WERI-Rb-1 (cell line): ENCODE data around the gene TNFRSF12A.

Experiments used
- DNase-seq: peaks from one replicate; pipeline ENCODE4 v3.0.0-alpha.2; 2020
- H3K27ac ChIP-seq: fragments of 250-450 bp; sonication (Bioruptor Pico); 2 replicates; pipeline ENCODE4 v1.5.1; 2020; ENCODE audit warnings: mild to moderate bottlenecking, moderate library complexity
- H3K27me3 ChIP-seq: fragments of 250-450 bp; sonication (Bioruptor Pico); 2 replicates; pipeline ENCODE4 v1.5.1; 2021; ENCODE audit warnings: mild to moderate bottlenecking, low read depth, moderate library complexity; ENCODE audit not compliant: insufficient read depth, severe bottlenecking
- H3K36me3 ChIP-seq: fragments of 250-450 bp; sonication (Bioruptor Pico); 2 replicates; pipeline ENCODE4 v1.5.1; 2020; ENCODE audit warnings: mild to moderate bottlenecking, moderate library complexity
- H3K4me3 ChIP-seq: 2 replicates; pipeline ENCODE4 v1.5.1; 2011; ENCODE audit warnings: low read depth, mild to moderate bottlenecking, control low read depth, low read length
- H3K9me3 ChIP-seq: fragments of 250-450 bp; sonication (Bioruptor Pico); 2 replicates; pipeline ENCODE4 v1.5.1; 2021; ENCODE audit warnings: mild to moderate bottlenecking, moderate library complexity; ENCODE audit not compliant: severe bottlenecking
- CTCF ChIP-seq: IDR thresholded peaks from 2 replicates; pipeline ENCODE4 v1.5.1; 2011; ENCODE audit warnings: low read depth, mild to moderate bottlenecking, control low read depth, inconsistent platforms, low read length

The TNFRSF12A gene

DNA sequence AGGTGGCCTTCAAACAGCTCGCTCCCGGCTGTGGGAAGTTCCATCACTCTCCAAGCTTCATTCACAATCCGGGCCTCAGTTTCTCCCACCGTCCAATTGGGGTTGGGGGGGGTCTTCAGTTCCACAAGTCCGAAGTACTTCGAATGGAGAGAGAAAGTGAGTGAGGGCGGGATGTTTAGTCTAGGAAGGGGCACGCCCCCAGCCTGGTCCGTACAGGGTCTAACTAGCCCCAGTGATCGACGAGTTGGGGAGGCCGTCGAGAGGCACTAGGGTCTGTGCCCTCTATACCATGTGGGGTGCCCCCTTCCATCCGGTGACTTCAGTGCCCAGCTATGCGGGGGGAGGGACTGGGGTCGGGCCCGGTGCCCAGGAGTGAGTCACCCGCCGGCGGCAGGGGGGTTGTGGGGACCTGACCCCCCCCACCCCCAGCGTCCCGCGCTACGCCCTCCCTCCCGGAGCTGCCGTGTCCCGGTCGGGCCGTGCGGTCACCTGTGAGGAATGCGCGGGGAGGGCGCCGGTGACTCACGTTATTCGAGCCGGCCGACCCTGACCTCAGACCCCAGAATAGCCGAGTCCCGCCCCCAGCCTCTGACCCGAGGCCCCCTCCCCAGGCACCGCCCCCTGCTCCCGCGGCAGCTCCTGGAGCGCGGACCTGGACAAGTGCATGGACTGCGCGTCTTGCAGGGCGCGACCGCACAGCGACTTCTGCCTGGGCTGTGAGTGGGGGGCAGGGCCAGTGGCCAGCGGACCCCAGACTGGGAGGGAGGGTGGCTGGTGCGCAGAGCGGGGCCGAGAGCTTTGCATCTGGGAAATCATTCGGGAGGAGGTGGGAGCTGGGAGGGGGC lies 658 bp downstream of the TNFRSF12A start:
- H3K36me3 ChIP-seq: peaks cover 17% of the 10 kb centered on the region
- no peaks in the 10 kb centered on the region for H3K9me3 ChIP-seq
- no peak for TF ChIP-seq CTCF
- no peaks in the 10 kb centered on the region for H3K27me3 ChIP-seq
- peak overlapping the region; percentile 57 for H3K4me3 ChIP-seq
- H3K27ac ChIP-seq: peak overlapping the region; percentile 51
- DNase-seq: no peak

GRCh38 chr16:3021449-3022207 lies 1.5 kb downstream of the TNFRSF12A start:
- Histone ChIP-seq H3K36me3 (peaks cover 25% of the 10 kb centered on the region), H3K4me3 (peak overlapping the region; percentile 57), H3K9me3 (no peaks in the 10 kb centered on the region), H3K27me3 (no peaks in the 10 kb centered on the region), H3K27ac (peak overlapping the region; percentile 32)
- TF ChIP-seq CTCF: peak; percentile 74
- DNase-seq: peak; percentile 87

- H3K27ac ChIP-seq: no peak overlapping the region; the same call in 1 of the 2 replicates
- peaks cover 31% of the 10 kb centered on the region for H3K36me3 ChIP-seq
- H3K27me3 ChIP-seq: no peaks in the 10 kb centered on the region
- no peak for TF ChIP-seq CTCF
- no peak overlapping the region for H3K4me3 ChIP-seq
- DNase-seq: peak; percentile 46
- H3K9me3 ChIP-seq: no peaks in the 10 kb centered on the region
These were observed 2.1 kb downstream of the TNFRSF12A start for GRCh38 chr16:3022208-3022683.

GRCh38 chr16:3022684-3023414 lies 2.7 kb downstream of the TNFRSF12A start:
- DNase-seq: no peak
- no peaks in the 10 kb centered on the region for H3K27me3 ChIP-seq
- no peak for TF ChIP-seq CTCF
- peak overlapping the region; percentile 96 for H3K27ac ChIP-seq
- peak overlapping the region; percentile 69; the same call in 1 of the 2 replicates for H3K4me3 ChIP-seq
- peaks cover 37% of the 10 kb centered on the region for H3K36me3 ChIP-seq
- no peaks in the 10 kb centered on the region for H3K9me3 ChIP-seq

DNA sequence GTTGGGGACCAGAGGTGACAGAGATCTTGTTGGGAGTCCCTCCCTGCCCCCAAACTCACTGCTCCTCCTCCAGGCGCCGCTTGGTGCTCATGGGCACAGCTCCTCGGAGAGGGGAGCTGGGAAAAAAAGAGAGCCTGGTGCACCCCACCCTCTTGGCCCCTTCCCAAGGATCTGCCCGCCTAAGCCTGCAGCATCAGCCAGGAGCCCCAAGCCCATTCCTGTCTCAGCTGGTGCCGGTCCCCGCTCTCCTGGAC lies 3.2 kb downstream of the TNFRSF12A start:
- Histone ChIP-seq H3K27ac (peak overlapping the region; percentile 96), H3K4me3 (peak overlapping the region; percentile 69), H3K36me3 (peaks cover 37% of the 10 kb centered on the region), H3K27me3 (no peaks in the 10 kb centered on the region), H3K9me3 (no peaks in the 10 kb centered on the region)
- no peak for DNase-seq
- TF ChIP-seq CTCF: no peak
